ENCODE measurements around the gene ADA.

Gene ADA

DNA sequence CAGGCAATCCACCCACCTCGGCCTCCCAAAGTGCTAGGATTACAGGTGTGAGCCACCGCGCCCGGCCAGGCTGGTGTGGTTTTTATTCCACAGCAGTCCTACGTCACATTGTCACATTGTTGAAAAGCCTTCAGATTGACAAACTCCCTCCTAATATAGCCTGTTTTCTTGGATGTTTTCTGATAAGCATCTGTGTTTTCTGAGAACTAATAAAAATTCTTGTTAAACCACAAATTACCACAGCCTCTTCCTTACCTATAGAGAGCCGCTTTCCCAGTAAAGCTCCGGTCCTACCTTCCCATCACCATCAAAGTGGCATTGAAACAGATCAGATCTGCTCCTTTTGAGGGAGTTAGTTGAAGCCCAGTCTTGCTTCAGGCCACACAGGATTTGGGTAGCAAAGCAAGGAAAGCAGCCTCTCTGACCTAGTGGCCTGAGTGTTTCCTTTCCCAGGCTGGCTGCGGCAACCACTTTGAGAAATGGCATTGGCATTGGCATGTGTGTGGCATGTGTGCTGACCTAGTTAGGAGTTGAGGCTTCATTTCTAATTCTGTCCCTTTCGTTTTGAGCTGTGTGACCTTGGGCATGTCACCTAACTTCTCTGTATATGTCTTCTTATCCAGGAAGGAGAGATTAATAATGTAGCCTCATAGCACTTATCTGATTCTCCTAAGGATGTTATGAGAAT lies 70.8 kb downstream of the ADA start:
- DNase-seq (ENCODE audit: low read depth): no peak

DNA sequence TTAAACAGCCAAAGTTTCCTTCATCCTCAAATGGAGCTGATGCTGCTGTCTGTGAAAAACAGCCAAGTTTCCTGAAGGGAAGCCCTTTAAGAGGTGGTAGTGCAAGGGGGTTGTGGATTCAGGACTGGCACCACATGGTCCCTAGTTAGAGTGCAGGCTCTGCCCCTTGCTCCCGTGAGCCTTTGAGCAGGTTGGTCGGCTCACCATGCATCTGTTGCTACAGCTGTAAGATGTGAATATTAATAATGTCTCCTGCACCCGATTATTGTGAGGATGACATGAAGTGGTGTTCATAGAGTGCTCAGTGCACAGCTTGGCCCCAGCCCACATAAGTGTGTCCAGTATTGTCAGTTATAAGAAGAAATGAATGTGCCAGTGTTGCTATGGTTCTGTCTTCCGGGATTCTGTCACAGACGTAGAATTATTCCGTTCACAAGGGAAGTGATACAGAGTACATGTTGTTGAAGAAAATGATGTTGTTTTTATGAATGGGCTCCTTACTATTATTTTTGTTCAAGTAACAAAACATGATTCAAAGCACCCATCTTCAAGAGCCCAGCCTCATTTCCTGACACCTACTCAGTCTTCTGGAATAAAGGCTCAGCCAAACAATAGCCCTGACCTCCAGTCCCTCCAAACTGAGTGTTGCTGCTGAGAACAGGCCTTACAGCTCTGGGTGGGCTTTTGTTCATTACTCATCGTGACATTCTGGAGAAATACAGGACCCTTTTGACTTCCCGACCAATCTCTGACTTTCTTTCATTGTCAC lies 72.0 kb downstream of the ADA start:
- DNase-seq (ENCODE audit: low read depth): no peak

DNA sequence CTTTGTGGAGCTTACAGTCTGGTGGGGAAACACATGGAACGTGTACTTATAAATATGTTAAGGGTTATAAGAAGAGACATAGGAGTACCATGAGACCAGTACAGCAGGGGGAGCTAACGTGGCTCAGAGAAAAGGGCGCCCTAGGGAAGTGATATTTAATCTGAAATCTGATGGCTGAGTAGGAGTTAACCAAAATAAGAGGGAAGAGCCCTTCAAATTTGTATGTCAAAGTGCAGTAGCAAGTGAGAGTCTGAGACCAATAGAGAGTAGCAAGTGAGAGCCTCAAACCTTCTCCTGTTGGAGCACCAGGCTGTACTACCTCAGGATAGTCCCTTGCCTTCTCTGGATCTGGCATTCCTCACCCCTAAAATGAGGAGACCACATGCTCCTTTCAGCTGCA lies 75.2 kb downstream of the ADA start:
- DNase-seq (ENCODE audit: low read depth): no peak

DNA sequence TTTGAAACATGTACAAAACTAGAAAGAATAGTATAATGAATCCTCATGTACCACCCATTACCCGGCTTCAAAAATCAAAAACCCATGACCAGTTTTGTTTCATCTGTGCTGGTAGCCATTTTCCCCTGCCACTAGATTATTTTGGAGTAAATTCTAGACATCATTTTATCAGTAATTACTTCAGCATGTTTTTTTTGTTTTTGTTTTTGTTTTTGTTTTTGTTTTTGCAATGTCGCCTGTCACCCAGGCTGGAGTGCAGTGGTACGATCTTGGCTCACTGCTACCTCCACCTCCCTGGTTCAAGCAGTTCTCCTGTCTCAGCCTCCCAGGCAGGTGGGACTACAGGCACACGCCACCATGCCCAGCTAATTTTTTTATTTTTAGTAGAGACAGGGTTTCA lies 77.1 kb downstream of the ADA start:
- DNase-seq (ENCODE audit: low read depth): no peak

DNA sequence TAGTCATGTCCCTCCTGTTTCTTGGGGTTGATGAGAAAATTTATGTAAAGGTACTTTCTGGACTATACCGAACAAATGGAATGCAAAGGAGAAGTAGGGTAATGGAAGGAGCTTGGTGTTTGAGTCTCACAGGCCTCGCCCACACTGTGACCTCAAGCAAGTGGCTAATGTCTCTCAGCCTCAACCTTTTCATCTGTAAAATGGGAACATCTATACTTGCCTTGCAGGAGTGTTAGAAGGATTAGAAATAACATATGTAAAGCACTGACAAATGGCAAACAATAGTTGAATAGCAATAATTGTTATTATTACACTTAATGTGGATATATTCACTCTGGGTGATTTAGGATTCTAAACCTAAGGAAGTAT lies 78.0 kb downstream of the ADA start:
- DNase-seq (ENCODE audit: low read depth): no peak

DNA sequence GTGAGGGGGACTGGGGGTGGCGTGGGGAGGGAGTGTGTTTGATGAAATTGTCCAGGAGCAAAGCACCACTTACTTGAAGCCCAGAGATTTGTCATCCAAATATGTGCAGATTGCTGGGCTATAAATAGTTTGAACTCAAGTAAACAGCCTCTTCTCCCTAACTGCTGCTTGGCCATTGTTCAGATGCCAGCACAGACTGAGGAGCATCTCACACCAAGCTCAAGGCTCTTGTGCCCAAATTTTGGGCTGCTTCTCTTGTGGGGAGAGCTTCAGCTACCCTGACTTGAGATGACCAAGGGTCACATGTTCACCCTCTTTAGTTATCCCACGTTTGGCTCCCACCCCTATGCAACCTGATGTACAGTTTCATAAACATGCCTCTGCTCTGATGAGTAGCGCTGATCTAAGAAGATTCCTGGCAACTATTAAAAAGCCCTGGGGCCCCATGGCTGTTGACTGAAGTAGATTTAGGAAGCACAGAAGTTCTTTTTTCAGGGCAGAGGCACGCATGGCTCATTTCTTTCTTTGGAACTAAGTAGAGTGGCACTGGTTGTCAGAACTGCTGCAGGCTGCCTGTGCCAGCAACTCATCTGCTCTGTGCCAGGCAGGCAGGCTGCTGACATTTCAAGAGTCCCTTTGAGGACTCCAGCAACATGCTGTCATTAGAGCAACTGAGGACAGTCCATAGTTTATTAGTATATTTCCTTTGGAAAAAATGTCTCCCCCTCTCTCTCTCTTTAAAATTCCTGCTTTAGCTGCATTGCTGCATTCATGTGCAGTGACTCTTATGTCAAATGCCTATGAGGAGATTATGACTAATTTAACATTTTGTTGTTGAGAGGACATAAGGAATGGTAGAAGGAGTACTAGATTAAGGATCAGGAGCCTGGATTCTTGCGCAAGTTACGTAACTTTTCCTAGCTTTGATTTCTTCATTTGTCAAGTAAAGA lies 78.7 kb downstream of the ADA start:
- no peak for DNase-seq (ENCODE audit: low read depth)

DNA sequence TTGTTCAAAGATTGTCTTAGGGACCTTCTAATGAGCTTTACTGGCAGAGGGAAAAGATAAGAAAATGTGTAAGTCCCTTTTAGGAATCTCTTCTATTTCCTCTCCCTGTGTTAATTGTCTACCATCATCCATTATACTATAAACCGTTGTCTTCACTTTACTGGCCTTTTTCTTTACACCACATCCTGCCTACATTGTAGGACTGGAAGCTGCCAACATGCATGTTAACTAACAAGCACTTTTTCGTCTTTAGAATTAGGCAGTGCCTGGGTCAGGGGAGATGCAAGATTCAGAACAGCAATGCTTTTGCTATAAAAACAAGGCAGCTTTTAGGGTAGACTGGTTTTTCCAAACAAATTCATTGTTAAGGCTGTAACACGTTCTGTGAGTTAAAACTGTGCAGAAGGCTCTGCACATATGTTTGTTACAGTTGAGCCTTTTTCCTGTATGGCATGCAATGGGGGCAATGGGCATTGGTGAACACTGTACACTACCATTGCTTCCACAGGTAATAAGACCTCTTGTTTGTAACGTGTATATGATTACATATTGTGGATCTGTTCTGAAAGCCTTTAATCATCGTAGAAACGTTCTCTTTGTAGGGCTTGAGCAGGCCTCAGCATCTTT lies 80.0 kb downstream of the ADA start:
- no peak for DNase-seq (ENCODE audit: low read depth)

DNA sequence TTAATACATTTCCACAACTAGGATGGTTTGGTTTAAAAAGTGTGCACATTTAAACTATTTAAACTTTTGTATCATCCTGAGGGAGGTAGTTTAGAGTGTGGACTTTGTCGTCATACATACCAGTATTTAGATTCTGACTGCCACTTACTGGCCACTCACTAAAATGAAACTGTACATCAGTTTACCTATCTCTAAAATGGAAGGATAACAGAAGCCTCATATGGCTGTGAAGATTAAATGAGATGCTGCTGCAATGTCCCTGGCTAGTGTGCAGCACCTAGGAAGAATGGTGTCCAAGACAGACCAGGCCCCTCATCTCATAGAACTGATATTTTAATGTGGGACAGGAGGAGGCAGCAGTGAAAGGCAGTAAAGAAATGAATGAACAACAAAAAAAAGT lies 81.1 kb downstream of the ADA start:
- DNase-seq (ENCODE audit: low read depth): no peak
